ENCODE measurements around the gene CHMP4A. TPM values are rescaled to one million over a fixed set of nuclear protein-coding genes. Genes with fewer than 3 reads are reported as not detected.

CHMP4A gene
- total RNA-seq, 1 experiment from 2014 or later = 56.7 TPM

- Histone ChIP-seq H3K4me1 (ENCODE audit: insufficient read depth, low read length, poor library complexity, severe bottlenecking) (peaks cover 9% of the 10 kb centered on the region), H3K4me3 (ENCODE audit: low read depth, low read length, poor library complexity, severe bottlenecking) (peak overlapping the region; percentile 93), H3K27ac (ENCODE audit: low read depth, low read length, poor library complexity, severe bottlenecking) (peak overlapping the region; percentile 40), H3K9me3 (ENCODE audit: low read depth, low read length, poor library complexity, severe bottlenecking) (no peaks in the 10 kb centered on the region), H3K36me3 (ENCODE audit: insufficient read depth, low read length, poor library complexity, severe bottlenecking) (peaks cover 10% of the 10 kb centered on the region), H3K27me3 (replicated peaks; ENCODE audit: insufficient read depth, low read depth, low read length, poor library complexity) (no peaks in the 10 kb centered on the region)
- no TSS peak for BruUV-seq (replicated peaks)
- CTCF ChIA-PET = interaction anchor here (1.0 to 1.2 kb wide), 2 partner anchors 81 to 92 kb away, joined by 4 to 6 read pairs; partner anchors contain the start of gene CIDEB
- intact Hi-C loops (cut with micrococcal nuclease; ENCODE audit: unreplicated experiment) = no loop called here
- no peak for DNase-seq (ENCODE audit: low spot score)
- no peak for TF ChIP-seq CTCF (conservative IDR thresholded peaks at IDR 0.05; ENCODE audit: low read depth, low read length)
- TF ChIP-seq EZH2 (IDR thresholded peaks at IDR 0.05; ENCODE audit: borderline replicate concordance, low read depth, low read length, poor library complexity, severe bottlenecking) = no peak
- POLR2A ChIA-PET (ENCODE audit: low non-redundant PET) = no interaction called here
Observed at GRCh38 chr14:24216345-24216699, 3.0 kb upstream of the CHMP4A start.

DNA sequence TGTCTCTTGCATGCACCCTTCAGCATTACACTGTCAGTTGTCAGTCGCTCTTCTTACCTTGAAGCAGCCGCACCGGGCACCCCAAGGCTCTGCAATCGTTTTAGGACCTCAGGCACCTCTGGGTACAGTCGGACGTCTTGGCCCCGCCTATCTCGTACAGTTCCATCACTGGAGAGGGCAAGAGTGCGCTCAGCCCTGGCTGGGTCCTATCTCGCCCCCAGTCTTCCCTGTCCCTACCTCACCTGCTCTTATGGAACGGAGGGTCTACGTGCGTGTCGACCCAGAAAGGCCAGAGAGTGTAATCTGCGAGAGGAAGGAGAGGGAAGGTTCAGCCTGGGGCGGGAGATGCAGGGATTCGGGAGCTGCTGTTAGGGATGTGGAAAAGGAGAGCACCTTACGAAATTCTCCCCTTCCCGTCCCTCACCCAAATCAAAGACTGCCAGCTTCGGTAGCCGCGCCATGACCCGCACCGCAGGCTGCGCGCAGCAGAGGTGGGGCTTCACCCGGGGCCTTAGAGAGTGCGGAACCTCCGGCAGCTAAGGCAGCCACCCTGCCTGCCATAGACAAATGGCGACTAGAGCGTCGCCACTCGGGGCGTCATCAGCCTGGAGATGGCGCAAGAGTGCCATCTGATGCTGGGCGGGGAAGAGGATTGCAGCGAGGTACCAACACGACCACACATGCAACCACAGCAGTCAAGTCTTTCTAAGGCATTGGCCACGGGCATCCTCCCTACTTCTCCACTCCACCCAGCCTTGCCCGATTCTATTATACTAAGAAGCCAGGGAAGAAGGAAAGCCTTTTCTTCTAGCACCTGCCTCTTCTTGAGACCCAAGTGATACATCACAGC, 2.4 kb upstream of the CHMP4A start, which contains the start of gene MDP1:
Gene MDP1 (minus strand): TSS at position 572 of the 850 bp plus-strand sequence. CDS start 111 bp downstream, at position 461.
- BruUV-seq (replicated peaks) = no TSS peak
- intact Hi-C loops (cut with micrococcal nuclease; ENCODE audit: unreplicated experiment) = no loop called here
- TF ChIP-seq EZH2 (IDR thresholded peaks at IDR 0.05; ENCODE audit: borderline replicate concordance, low read depth, low read length, poor library complexity, severe bottlenecking) (no peak), CTCF (conservative IDR thresholded peaks at IDR 0.05; ENCODE audit: low read depth, low read length) (peak; percentile 77)
- DNase-seq (ENCODE audit: low spot score) = peak; percentile 93
- peaks cover 12% of the 10 kb centered on the region for H3K36me3 ChIP-seq (ENCODE audit: insufficient read depth, low read length, poor library complexity, severe bottlenecking)
- H3K4me3 ChIP-seq (ENCODE audit: low read depth, low read length, poor library complexity, severe bottlenecking) = peak within 1 kb of the TSS; percentile 93
- H3K27me3 ChIP-seq (replicated peaks; ENCODE audit: insufficient read depth, low read depth, low read length, poor library complexity) = no peaks in the 10 kb centered on the region
- H3K9me3 ChIP-seq (ENCODE audit: low read depth, low read length, poor library complexity, severe bottlenecking) = no peaks in the 10 kb centered on the region
- CTCF ChIA-PET = interaction anchor here (1.0 to 1.2 kb wide), 2 partner anchors 82 to 92 kb away, joined by 4 to 6 read pairs; partner anchors contain the start of gene CIDEB
- peak within 1 kb of the TSS; percentile 86 for H3K27ac ChIP-seq (ENCODE audit: low read depth, low read length, poor library complexity, severe bottlenecking)
- H3K4me1 ChIP-seq (ENCODE audit: insufficient read depth, low read length, poor library complexity, severe bottlenecking) = peaks cover 9% of the 10 kb centered on the region
- POLR2A ChIA-PET (ENCODE audit: low non-redundant PET) = interaction anchor here (0.5 kb wide), 1 partner anchor 185 kb away, joined by 3 read pairs; no protein-coding TSS in a partner anchor

- ChIA-PET CTCF (no interaction called here), POLR2A (ENCODE audit: low non-redundant PET) (no interaction called here)
- Histone ChIP-seq H3K4me3 (ENCODE audit: low read depth, low read length, poor library complexity, severe bottlenecking) (peak overlapping the region; percentile 58), H3K27me3 (replicated peaks; ENCODE audit: insufficient read depth, low read depth, low read length, poor library complexity) (no peaks in the 10 kb centered on the region), H3K36me3 (ENCODE audit: insufficient read depth, low read length, poor library complexity, severe bottlenecking) (peaks cover 27% of the 10 kb centered on the region), H3K4me1 (ENCODE audit: insufficient read depth, low read length, poor library complexity, severe bottlenecking) (peaks cover 9% of the 10 kb centered on the region), H3K27ac (ENCODE audit: low read depth, low read length, poor library complexity, severe bottlenecking) (peak overlapping the region; percentile 90), H3K9me3 (ENCODE audit: low read depth, low read length, poor library complexity, severe bottlenecking) (no peaks in the 10 kb centered on the region)
- TF ChIP-seq EZH2 (IDR thresholded peaks at IDR 0.05; ENCODE audit: borderline replicate concordance, low read depth, low read length, poor library complexity, severe bottlenecking) (no peak), CTCF (conservative IDR thresholded peaks at IDR 0.05; ENCODE audit: low read depth, low read length) (no peak)
- intact Hi-C loops (cut with micrococcal nuclease; ENCODE audit: unreplicated experiment) = loop anchor here (1.0 kb wide), 1 partner anchor 18 kb away; the partner anchor contains the start of genes GMPR2 and NEDD8
- no peak for DNase-seq (ENCODE audit: low spot score)
- BruUV-seq (replicated peaks) = TSS peak; percentile 87
Observed at GRCh38 chr14:24213866-24214662, 776 bp upstream of the CHMP4A start.
